HepG2 (cell line): ENCODE data around the gene RABEP2. TPM values are rescaled to one million over a fixed set of nuclear protein-coding genes. Genes with fewer than 3 reads are reported as not detected.
A peak's percentile ranks its signal among the peaks of the same experiment; 100 is the strongest.

Experiments used
- ATF3 ChIP-seq: sonication (generic); formaldehyde crosslinking; IDR thresholded peaks from 2 replicates; pipeline ENCODE4 v1.4.0; 2020; ENCODE audit warnings: missing genetic modification reagents
- BATF2 ChIP-seq: sonication (generic); formaldehyde crosslinking; IDR thresholded peaks from 2 replicates; pipeline ENCODE4 v1.8.0; 2022; ENCODE audit warnings: mild to moderate bottlenecking, missing genetic modification reagents, moderate library complexity
- CHD2 ChIP-seq: IDR thresholded peaks from 2 replicates; pipeline ENCODE4 v1.6.1; 2011; ENCODE audit warnings: low read depth, low read length, improper control_type of control experiment
- ETV5 ChIP-seq: IDR thresholded peaks from 2 replicates; pipeline ENCODE4 v1.6.1; 2018; ENCODE audit warnings: missing biosample characterization, missing genetic modification reagents, inconsistent platforms, borderline replicate concordance
- FOXO1 ChIP-seq: sonication (generic); formaldehyde crosslinking; IDR thresholded peaks from 2 replicates; pipeline ENCODE4 v1.4.0; 2020; ENCODE audit warnings: missing genetic modification reagents
- GPBP1L1 ChIP-seq: sonication (generic); formaldehyde crosslinking; IDR thresholded peaks from 2 replicates; pipeline ENCODE4 v1.5.0; 2020; ENCODE audit warnings: mild to moderate bottlenecking, missing genetic modification reagents
- HNF4G ChIP-seq, 2 experiments: sonication (generic) in 1 of 2; formaldehyde crosslinking in 1 of 2; IDR thresholded peaks; 2 replicates each; pipeline versions ENCODE4 v1.4.0 to v1.6.1; 2011 to 2020; ENCODE audit warnings: borderline replicate concordance in 2 of 2, low read depth in 2 of 2, mild to moderate bottlenecking in 2 of 2, low read length in 1 of 2, missing genetic modification reagents in 1 of 2, moderate library complexity in 1 of 2
- SKIL ChIP-seq: sonication (generic); formaldehyde crosslinking; IDR thresholded peaks from 2 replicates; pipeline ENCODE4 v1.8.0; 2022; ENCODE audit warnings: missing genetic modification reagents, mild to moderate bottlenecking, moderate library complexity, borderline replicate concordance
- TERF1 ChIP-seq: sonication (generic); formaldehyde crosslinking; IDR thresholded peaks from 2 replicates; pipeline ENCODE4 v1.8.0; 2022; ENCODE audit warnings: mild to moderate bottlenecking, missing genetic modification reagents, moderate library complexity
- ZBTB39 ChIP-seq: sonication (generic); formaldehyde crosslinking; IDR thresholded peaks from 2 replicates; pipeline ENCODE4 v1.5.0; 2020; ENCODE audit warnings: missing genetic modification reagents
- ZNF362 ChIP-seq: sonication (generic); formaldehyde crosslinking; IDR thresholded peaks from 2 replicates; pipeline ENCODE4 v1.4.0; 2020; ENCODE audit warnings: missing genetic modification reagents, mild to moderate bottlenecking, borderline replicate concordance
- ZNF552 ChIP-seq: sonication (generic); formaldehyde crosslinking; IDR thresholded peaks from 2 replicates; pipeline ENCODE4 v1.9.0; 2022; ENCODE audit warnings: missing genetic modification reagents, mild to moderate bottlenecking, borderline replicate concordance
- ZNF619 ChIP-seq: sonication (generic); formaldehyde crosslinking; IDR thresholded peaks from 2 replicates; pipeline ENCODE4 v1.4.0; 2020; ENCODE audit warnings: mild to moderate bottlenecking, missing genetic modification reagents
- ZNF639 ChIP-seq: conservative IDR thresholded peaks from 2 replicates; pipeline ENCODE4 v1.6.1; 2018; ENCODE audit warnings: missing genetic modification reagents
- ZNF781 ChIP-seq: sonication (generic); formaldehyde crosslinking; IDR thresholded peaks from 2 replicates; pipeline ENCODE4 v1.5.1; 2020; ENCODE audit warnings: borderline replicate concordance, mild to moderate bottlenecking, missing genetic modification reagents; ENCODE audit errors: not compliant biosample characterization
- polyA plus RNA-seq, 8 experiments: library from polyadenylated mRNA; depleted of rRNA in 3 of 8; stranded (reverse) in 7 of 8; unstranded in 1 of 8; fragments of >200 nt; fragmentation: Illumina TruSeq in 4 of 8; extraction: Trizol in 4 of 8; gene quantifications; 2 replicates each; pipeline versions ENCODE4 v1.2.1 to v1.2.3, GENCODE V29; 2011 to 2016; ENCODE audit warnings: low read depth in 4 of 8, missing spikeins in 1 of 8, mixed read lengths in 1 of 8; ENCODE audit not compliant: insufficient read depth in 1 of 8
- total RNA-seq, 5 experiments: library from RNA; depleted of rRNA; stranded (reverse); fragments of >200 nt; fragmentation: Illumina TruSeq; extraction: Trizol; gene quantifications; 2 replicates each; pipeline ENCODE4 v1.2.3, GENCODE V29; 2016; ENCODE audit warnings: low read depth in 1 of 5

RABEP2 gene
- total and polyA plus RNA-seq, 2 of the 13 experiments (the other 11 are each of a cell fraction or from before 2014, with no cell fraction given) = 10.8 to 18.4 TPM

- TF ChIP-seq ATF3 (CRISPR knock-in tag) = no peak
- TF ChIP-seq ETV5 = peak; percentile 64; the same call in 1 of the 2 replicates
- TF ChIP-seq ZNF362 (CRISPR knock-in tag) = peak; percentile 24; the same call in 1 of the 2 replicates
- TF ChIP-seq BATF2 = no peak
- no peak for TF ChIP-seq ZNF781 (CRISPR knock-in tag)
- no peak for TF ChIP-seq GPBP1L1 (CRISPR knock-in tag)
- TF ChIP-seq FOXO1 (CRISPR knock-in tag) = peak; percentile 36; the same call in 1 of the 2 replicates
- no peak for TF ChIP-seq TERF1 (CRISPR knock-in tag)
- no peak for TF ChIP-seq HNF4G (IDR thresholded peaks at IDR 0.05; ENCODE audit: borderline replicate concordance, low read depth, low read length)
- TF ChIP-seq HNF4G (CRISPR knock-in tag; IDR thresholded peaks at IDR 0.05; ENCODE audit: borderline replicate concordance, low read depth) = peak; percentile 50; the same call in 1 of the 2 replicates
- TF ChIP-seq ZNF552 = no peak
- TF ChIP-seq ZNF619 = no peak
- TF ChIP-seq SKIL = peak; percentile 62
- 0 out of 2 replicates have a peak, but pooled peaks have one; percentile 25 for TF ChIP-seq CHD2
- no peak for TF ChIP-seq ZBTB39 (CRISPR knock-in tag)
- peak; percentile 63; the same call in 1 of the 2 replicates for TF ChIP-seq ZNF639 (CRISPR knock-in tag)
Observed at GRCh38 chr16:28923652-28924398, 1.2 kb downstream of the RABEP2 start (continued).
